Esophagus (tissue), 2 donors: ENCODE results near the gene ZC4H2. TPM values are rescaled to one million over a fixed set of nuclear protein-coding genes. Genes with fewer than 3 reads are reported as not detected.
"Not testable (repeated sequence)": the region's sequence is repeated elsewhere in the genome, so short reads cannot be mapped to it uniquely, and the experiment has no call there.

ENCODE experiments used
- H3K27ac ChIP-seq, 2 donors: one replicate each; pipeline ENCODE4 v1.5.1; 2013; ENCODE audit warnings: low read depth in 2 of 2, mild to moderate bottlenecking in 2 of 2, inconsistent platforms in 1 of 2, low read length in 1 of 2, moderate library complexity in 1 of 2
- H3K27me3 ChIP-seq, 2 donors: one replicate each; pipeline ENCODE4 v1.6.1; 2013; ENCODE audit warnings: low read length in 2 of 2, control low read depth in 1 of 2, mild to moderate bottlenecking in 1 of 2; ENCODE audit not compliant: insufficient read depth in 2 of 2, control insufficient read depth in 1 of 2
- H3K36me3 ChIP-seq, 2 donors: one replicate each; pipeline ENCODE4 v1.6.1; 2013; ENCODE audit warnings: low read length in 1 of 2; ENCODE audit not compliant: control insufficient read depth in 2 of 2, insufficient read depth in 2 of 2
- H3K4me1 ChIP-seq, 2 donors: one replicate each; pipeline ENCODE4 v1.6.1; 2013; ENCODE audit warnings: low read length in 1 of 2; ENCODE audit not compliant: control insufficient read depth in 2 of 2, insufficient read depth in 2 of 2
- H3K4me3 ChIP-seq, 2 donors: one replicate each; pipeline ENCODE4 v1.5.1; 2013; ENCODE audit warnings: low read length in 2 of 2, mild to moderate bottlenecking in 2 of 2, low read depth in 1 of 2, moderate library complexity in 1 of 2
- H3K9me3 ChIP-seq, 2 donors: one replicate each; pipeline ENCODE4 v1.6.1; 2013; ENCODE audit warnings: mild to moderate bottlenecking in 2 of 2, low read depth in 1 of 2, low read length in 1 of 2, moderate library complexity in 1 of 2; ENCODE audit not compliant: control insufficient read depth in 2 of 2, insufficient read depth in 1 of 2
- WGBS, 2 donors: extraction: QIAGEN DNeasy Blood & Tissue Kit; methylation state at CpG; one replicate each; pipeline ENCODE4 v1.1.7; 2013; 5-methylcytosine and 5-hydroxymethylcytosine counted together
- polyA plus RNA-seq, 2 donors: library from polyadenylated mRNA; stranded (reverse); fragments of 200-250 nt; gene quantifications; one replicate each; pipeline ENCODE4 v1.2.3, GENCODE V29; 2013
- donor health status: healthy with polysubstance abuse.
- donor health status: Bipolar disorder and iron deficiency.

The ZC4H2 gene, protein sequence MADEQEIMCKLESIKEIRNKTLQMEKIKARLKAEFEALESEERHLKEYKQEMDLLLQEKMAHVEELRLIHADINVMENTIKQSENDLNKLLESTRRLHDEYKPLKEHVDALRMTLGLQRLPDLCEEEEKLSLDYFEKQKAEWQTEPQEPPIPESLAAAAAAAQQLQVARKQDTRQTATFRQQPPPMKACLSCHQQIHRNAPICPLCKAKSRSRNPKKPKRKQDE
- 1 to 10 TPM; 1.7 to 2.8 TPM for polyA plus RNA-seq

DNA sequence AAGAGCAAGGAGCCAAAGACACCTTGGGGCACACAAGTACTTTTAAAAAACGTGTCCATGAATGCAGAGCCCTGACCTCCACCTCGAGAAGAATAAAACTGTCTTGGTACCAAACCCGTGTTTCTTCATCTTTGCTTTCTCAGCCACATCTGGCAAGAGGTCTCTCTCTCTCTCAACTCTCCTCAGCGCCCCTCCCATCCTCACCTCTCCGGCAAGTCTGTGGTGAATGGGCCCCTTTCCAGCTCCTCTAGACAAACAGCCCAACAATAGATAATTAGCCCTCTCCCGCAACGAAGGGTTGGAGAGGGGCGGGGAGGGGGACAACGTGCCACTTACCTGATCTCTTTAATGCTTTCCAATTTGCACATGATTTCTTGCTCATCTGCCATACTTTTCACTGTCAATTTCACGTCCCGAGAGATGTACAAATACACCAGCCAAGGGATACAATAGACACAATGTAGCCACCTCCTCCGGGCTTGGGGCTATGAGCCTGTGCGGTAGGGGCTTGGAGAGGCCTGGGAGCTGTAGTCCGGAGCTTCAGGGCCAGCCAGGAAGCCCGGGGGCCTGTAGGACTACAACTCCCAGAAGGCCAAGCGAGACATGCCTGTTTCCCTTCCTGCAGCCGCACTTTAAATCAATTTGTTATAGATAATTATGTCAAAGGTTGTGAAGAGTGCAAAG, at the start of gene ZC4H2:
Gene ZC4H2, minus strand, starts transcription at position 462 of the 684 bp plus-strand sequence. Its CDS starts 73 bp downstream, at position 389.
- Histone ChIP-seq H3K36me3 (no peaks in the 10 kb centered on the region), H3K27me3 (no peaks in the 10 kb centered on the region), H3K9me3 (no peaks in the 10 kb centered on the region), H3K27ac (no peak within 1 kb of the TSS), H3K4me1 (peaks cover 0 to 2% of the 10 kb centered on the region in 2 donors), H3K4me3 (peak within 1 kb of the TSS; percentile 61 to 66)
- 0 to 20% methylated on average over 17 of the region's 17 CpGs for WGBS, 2 donors

DNA sequence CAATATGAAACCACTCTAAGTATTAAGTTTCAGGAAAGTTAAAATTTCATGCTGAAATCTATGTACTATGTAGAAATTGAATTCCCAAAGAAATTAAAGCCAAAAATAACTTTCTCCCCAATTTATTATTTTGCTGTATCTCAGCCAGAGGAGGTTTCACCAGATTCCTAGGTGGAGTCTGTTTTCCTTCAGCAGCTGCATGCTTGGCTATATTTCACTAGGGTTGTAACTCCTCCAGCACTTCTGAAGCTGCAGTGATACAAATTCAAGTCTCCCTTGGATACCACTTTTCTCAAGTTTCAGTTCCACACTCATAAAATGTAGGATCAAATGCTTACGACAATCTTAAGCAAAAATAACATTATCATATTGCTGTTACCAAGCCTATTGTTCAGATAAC, 41.2 kb upstream of the ZC4H2 start:
- Histone ChIP-seq H3K4me1 (no peaks in the 10 kb centered on the region), H3K36me3 (no peaks in the 10 kb centered on the region), H3K27me3 (no peaks in the 10 kb centered on the region), H3K9me3 (no peaks in the 10 kb centered on the region), H3K27ac (no peak overlapping the region), H3K4me3 (no peak overlapping the region)
- 65 to 68% methylated on average over 1 of the region's 1 CpG for WGBS, 2 donors

DNA sequence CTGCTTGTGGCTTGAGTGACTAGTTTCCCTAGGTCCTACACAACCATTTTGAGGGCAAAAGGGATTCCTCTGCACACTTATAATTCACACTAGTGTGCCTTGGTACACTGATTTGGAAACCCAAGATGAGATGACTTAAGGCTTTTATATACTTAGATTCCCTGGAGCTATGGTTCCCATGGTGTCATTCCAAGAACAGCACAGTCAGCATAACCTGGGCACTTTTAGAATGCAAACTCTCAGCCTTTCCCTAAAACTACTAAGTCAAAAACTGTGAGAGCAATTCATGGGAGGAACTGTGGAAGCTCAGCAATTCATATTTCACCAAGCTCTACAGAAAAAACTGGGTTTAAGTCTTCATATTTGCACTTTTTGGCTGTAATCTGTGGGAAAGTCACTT, 38.0 kb upstream of the ZC4H2 start:
- no peaks in the 10 kb centered on the region for H3K36me3 ChIP-seq
- H3K4me1 ChIP-seq: no peaks in the 10 kb centered on the region
- H3K27me3 ChIP-seq: no peaks in the 10 kb centered on the region
- H3K27ac ChIP-seq: no peak overlapping the region
- no peaks in the 10 kb centered on the region for H3K9me3 ChIP-seq
- H3K4me3 ChIP-seq: no peak overlapping the region

DNA sequence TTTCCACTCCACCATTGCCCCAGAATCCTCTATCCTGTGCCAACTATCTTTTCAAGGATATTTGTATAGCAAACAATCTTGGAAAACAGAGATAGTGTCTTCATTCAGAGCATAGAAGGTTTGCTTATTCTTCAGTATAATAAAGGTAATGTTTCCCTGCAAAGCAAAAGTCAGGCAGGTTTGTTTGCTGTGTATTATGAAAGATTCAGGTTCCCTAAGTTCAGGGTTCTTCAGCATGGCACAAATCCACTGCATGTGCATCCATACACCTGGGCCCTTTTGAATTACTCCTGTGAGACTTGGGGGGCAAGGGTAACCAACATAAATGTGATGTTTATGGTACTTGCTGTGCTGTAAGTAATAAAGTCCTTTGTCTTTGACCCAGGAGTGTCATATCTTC, 33.2 kb upstream of the ZC4H2 start:
- H3K4me1 ChIP-seq: no peaks in the 10 kb centered on the region

DNA sequence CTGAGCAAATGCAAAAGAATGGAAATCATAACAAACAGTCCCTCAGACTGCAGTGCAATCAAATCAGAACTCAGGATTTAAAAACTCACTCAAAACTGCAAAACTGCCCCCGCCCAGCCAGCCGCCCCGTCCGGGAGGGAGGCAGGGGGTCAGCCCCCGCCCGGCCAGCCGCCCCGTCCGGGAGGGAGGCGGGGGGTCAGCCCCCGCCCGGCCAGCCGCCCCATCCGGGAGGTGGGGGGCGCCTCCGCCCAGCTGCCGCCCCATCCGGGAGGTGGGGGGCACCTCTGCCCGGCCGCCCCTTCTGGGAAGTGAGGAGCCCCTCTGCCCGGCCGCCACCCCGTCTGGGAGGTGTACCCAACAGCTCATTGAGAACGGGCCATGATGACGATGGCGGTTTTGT, 26.0 kb upstream of the ZC4H2 start:
- not testable (repeated sequence) for H3K27me3 ChIP-seq, H3K9me3 ChIP-seq, H3K4me1 ChIP-seq, H3K27ac ChIP-seq, H3K4me3 ChIP-seq, H3K36me3 ChIP-seq
- 86 to 93% methylated on average over 11 to 23 of the region's 26 CpGs for WGBS, 2 donors

More for the DNA sequence above, 33.2 kb upstream of the ZC4H2 start:
- Histone ChIP-seq H3K27ac (no peak overlapping the region), H3K36me3 (no peaks in the 10 kb centered on the region), H3K9me3 (no peaks in the 10 kb centered on the region), H3K27me3 (no peaks in the 10 kb centered on the region), H3K4me3 (no peak overlapping the region)

DNA sequence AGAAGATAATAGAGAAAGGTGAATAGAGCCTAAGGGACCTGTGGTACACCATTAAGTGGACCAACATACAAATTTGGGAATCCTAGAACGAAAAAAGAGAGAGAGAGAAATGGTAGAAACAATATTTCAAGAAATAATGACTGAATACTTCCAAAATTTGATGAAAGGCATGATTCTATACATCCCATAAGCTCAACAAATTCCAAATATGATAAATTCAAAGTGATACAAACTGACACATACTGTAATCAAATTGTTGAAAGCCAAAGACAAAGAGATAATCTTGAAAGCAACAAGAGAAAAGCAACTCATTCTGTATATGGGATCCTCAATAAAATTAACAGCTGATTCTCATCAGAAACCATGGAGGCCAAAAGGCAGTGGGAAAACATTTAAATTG, 20.6 kb upstream of the ZC4H2 start:
- H3K9me3 ChIP-seq: peaks cover 0 to 4% of the 10 kb centered on the region in 2 donors
- 23 to 47% methylated on average over 1 of the region's 1 CpG for WGBS, 2 donors
- H3K27me3 ChIP-seq: peaks cover 0 to 3% of the 10 kb centered on the region in 2 donors
- H3K36me3 ChIP-seq: no peaks in the 10 kb centered on the region
- H3K27ac ChIP-seq: no peak overlapping the region
- H3K4me3 ChIP-seq: no peak overlapping the region
- H3K4me1 ChIP-seq: no peaks in the 10 kb centered on the region

DNA sequence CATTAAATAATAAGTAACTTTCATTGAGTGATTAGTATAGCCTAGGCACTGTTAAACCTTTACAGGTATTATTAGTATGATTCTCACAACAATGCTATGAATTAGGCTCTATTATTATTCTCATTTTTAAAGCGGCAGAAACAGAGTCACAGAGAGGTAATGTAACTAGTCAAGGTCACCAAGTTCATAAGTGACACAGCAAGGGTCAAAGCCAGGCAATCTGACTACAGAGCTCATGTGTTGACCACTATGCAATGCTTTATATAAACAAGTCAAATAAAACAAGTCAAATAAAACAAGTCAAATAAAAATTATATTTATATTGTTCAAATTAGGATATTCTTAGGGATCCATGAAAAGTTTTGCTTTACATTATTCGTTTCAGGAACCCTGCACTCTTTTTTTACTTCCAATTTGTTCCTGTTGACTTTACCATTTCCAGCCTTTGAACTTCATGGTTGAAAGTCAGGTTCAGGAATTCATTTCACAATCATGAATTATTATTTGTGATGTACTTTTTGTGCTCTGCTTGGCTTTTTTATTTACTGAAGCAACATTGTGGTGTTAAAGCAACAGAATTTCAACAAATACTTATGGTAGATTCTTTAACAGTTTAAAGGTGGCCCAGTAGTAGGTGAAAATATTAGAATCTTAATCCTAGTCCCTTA, 18.0 kb upstream of the ZC4H2 start:
- no peak overlapping the region for H3K27ac ChIP-seq
- H3K36me3 ChIP-seq: no peaks in the 10 kb centered on the region
- 60 to 63% methylated on average over 2 of the region's 2 CpGs for WGBS, 2 donors
- peaks cover 0 to 3% of the 10 kb centered on the region in 2 donors for H3K9me3 ChIP-seq
- H3K27me3 ChIP-seq: peaks cover 0 to 3% of the 10 kb centered on the region in 2 donors
- no peak overlapping the region for H3K4me3 ChIP-seq
- H3K4me1 ChIP-seq: no peaks in the 10 kb centered on the region

DNA sequence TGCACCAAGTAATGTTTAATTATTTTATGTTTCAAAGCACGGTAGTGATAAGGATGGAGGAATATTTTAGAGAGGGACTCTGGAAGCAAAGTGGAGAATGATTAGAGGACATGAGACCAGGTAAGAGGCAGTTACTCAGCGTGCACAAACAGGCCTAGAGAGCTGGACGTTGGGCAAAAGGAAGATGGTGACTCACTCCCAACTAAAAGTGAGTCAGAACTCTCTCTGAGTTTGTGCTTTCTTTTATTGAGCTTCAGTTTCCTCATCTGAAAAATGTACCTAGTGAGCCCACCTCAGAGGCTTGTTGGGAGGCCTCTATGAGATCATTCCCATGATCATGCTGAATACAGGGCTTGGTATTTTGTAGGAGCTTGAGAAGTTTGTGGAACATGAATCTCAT, 1.6 kb upstream of the ZC4H2 start:
- H3K4me1 ChIP-seq: peaks cover 0 to 2% of the 10 kb centered on the region in 2 donors
- no peaks in the 10 kb centered on the region for H3K27me3 ChIP-seq
- H3K9me3 ChIP-seq: no peaks in the 10 kb centered on the region
- no peak overlapping the region for H3K27ac ChIP-seq
- 48 to 57% methylated on average over 3 of the region's 3 CpGs for WGBS, 2 donors
- no peaks in the 10 kb centered on the region for H3K36me3 ChIP-seq
- no peak overlapping the region for H3K4me3 ChIP-seq

DNA sequence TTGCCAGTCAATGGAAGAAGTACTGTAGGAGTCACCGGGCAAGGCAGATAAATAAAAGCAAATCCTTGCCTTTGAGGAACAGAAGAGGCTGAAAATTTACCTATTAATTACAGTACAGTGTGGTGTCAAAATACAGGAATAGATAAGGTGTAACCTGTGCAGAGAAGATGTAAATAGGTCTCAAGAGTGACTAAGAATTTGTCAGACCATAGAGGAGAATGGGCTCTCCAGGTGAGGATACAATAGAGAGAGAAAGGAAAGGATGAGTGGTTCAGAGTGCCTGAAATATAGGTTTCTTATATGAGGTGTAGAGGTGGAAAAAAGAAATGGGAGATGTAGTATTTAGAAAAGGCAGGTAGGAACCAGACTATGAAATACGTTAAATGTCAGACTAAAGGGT, 801 bp upstream of the ZC4H2 start:
- H3K27me3 ChIP-seq: no peaks in the 10 kb centered on the region
- no peak overlapping the region for H3K27ac ChIP-seq

More for the DNA sequence above, 801 bp upstream of the ZC4H2 start:
- Histone ChIP-seq H3K4me1 (peaks cover 0 to 2% of the 10 kb centered on the region in 2 donors), H3K9me3 (no peaks in the 10 kb centered on the region), H3K36me3 (no peaks in the 10 kb centered on the region), H3K4me3 (no peak overlapping the region)
- WGBS, 2 donors: 49 to 58% methylated on average over 2 of the region's 2 CpGs
